K562 (cell line): Measurements from ENCODE around the gene PCNX3. TPM values are rescaled to one million over a fixed set of nuclear protein-coding genes. Genes with fewer than 3 reads are reported as not detected.
A peak's percentile ranks its signal among the peaks of the same experiment; 100 is the strongest.

Source experiments
- ADNP ChIP-seq: fragments of 200-800 bp; sonication (Bioruptor generic); IDR thresholded peaks from 2 replicates; pipeline ENCODE4 v1.6.1; 2016; ENCODE audit warnings: missing genetic modification characterization, missing compliant biosample characterization
- CBX5 ChIP-seq: IDR thresholded peaks from 2 replicates; pipeline ENCODE4 v1.6.1; 2014; ENCODE audit warnings: low read depth, borderline replicate concordance
- FOXK2 ChIP-seq, 2 experiments: fragments of 450-650 bp; IDR thresholded peaks in 1 of 2; conservative IDR thresholded peaks in 1 of 2; 2 replicates each; pipeline ENCODE4 v1.6.1; 2016; ENCODE audit warnings: low read depth in 2 of 2, mild to moderate bottlenecking in 1 of 2
- HCFC1 ChIP-seq: IDR thresholded peaks from 2 replicates; pipeline ENCODE4 v1.6.1; 2012; ENCODE audit warnings: low read depth, low read length, improper control_type of control experiment
- MEIS2 ChIP-seq: fragments of 450-650 bp; IDR thresholded peaks from 2 replicates; pipeline ENCODE4 v1.6.1; 2014; ENCODE audit warnings: mild to moderate bottlenecking; ENCODE audit not compliant: partially characterized antibody
- POLR2B ChIP-seq: fragments of 450-650 bp; IDR thresholded peaks from 2 replicates; pipeline ENCODE4 v1.6.1; 2018; ENCODE audit warnings: low read depth; ENCODE audit not compliant: partially characterized antibody
- POLR3A ChIP-seq: IDR thresholded peaks from 2 replicates; pipeline ENCODE4 v1.6.1; 2011; ENCODE audit warnings: borderline replicate concordance, mild to moderate bottlenecking, moderate library complexity; ENCODE audit not compliant: insufficient read length, insufficient read depth; ENCODE audit errors: extremely low read depth
- SMARCB1 ChIP-seq: IDR thresholded peaks from 2 replicates; pipeline ENCODE4 v1.6.1; 2011; ENCODE audit warnings: improper control_type of control experiment, low read depth; ENCODE audit not compliant: insufficient read length
- SMC3 ChIP-seq: conservative IDR thresholded peaks from 2 replicates; pipeline ENCODE4 v1.6.1; 2011; ENCODE audit warnings: low read depth, low read length, improper control_type of control experiment; ENCODE audit not compliant: insufficient read depth
- STAG1 ChIP-seq: sonication (generic); formaldehyde crosslinking; IDR thresholded peaks from 2 replicates; pipeline ENCODE4 v1.5.0; 2020; ENCODE audit warnings: missing genetic modification reagents, borderline replicate concordance
- TGIF2 ChIP-seq: sonication (generic); formaldehyde crosslinking; IDR thresholded peaks from 2 replicates; pipeline ENCODE4 v1.8.1; 2022; ENCODE audit warnings: mild to moderate bottlenecking, missing genetic modification reagents, moderate library complexity
- ZBTB11 ChIP-seq, 3 experiments: fragments of 200-800 bp in 1 of 3; fragments of 250-450 bp in 1 of 3; fragments of 450-650 bp in 1 of 3; sonication (Bioruptor Pico) in 1 of 3; sonication (Bioruptor generic) in 1 of 3; formaldehyde crosslinking in 1 of 3; IDR thresholded peaks; 2 replicates each; pipeline versions ENCODE4 v1.6.1 to v1.8.0; 2016 to 2022; ENCODE audit warnings: mild to moderate bottlenecking in 2 of 3, missing genetic modification characterization in 2 of 3, missing compliant biosample characterization in 1 of 3, moderate library complexity in 1 of 3
- ZBTB5 ChIP-seq: fragments of 450-650 bp; IDR thresholded peaks from 2 replicates; pipeline ENCODE4 v1.6.1; 2017; ENCODE audit warnings: antibody characterized with exemption
- ZNF655 ChIP-seq: fragments of 250-450 bp; sonication (Bioruptor Pico); IDR thresholded peaks from 2 replicates; pipeline ENCODE4 v1.5.0; 2021
- ZNF740 ChIP-seq, 3 experiments: fragments of 200-800 bp in 1 of 3; sonication (Bioruptor generic) in 1 of 3; sonication (generic) in 1 of 3; formaldehyde crosslinking in 1 of 3; IDR thresholded peaks; 2 replicates each; pipeline versions ENCODE4 v1.6.1 to v1.8.0; 2016 to 2022; ENCODE audit warnings: mild to moderate bottlenecking in 2 of 3, missing compliant biosample characterization in 2 of 3, missing genetic modification characterization in 2 of 3, missing genetic modification reagents in 1 of 3
- ZNF764 ChIP-seq: fragments of 250-450 bp; sonication (Bioruptor Pico); IDR thresholded peaks from 2 replicates; pipeline ENCODE4 v1.4.0; 2020; ENCODE audit warnings: low read depth, mild to moderate bottlenecking, moderate library complexity
- polyA plus RNA-seq, 8 experiments: library from polyadenylated mRNA; depleted of rRNA in 4 of 8; stranded (reverse) in 5 of 8; unstranded in 3 of 8; fragments of >200 nt; fragmentation: Nextera tagmentation in 2 of 8; fragmentation: Illumina TruSeq in 1 of 8; extraction: Ambion mirVana in 2 of 8; extraction: Trizol in 1 of 8; gene quantifications; 2 replicates each; pipeline versions ENCODE4 v1.2.1 to v1.2.3, GENCODE V29; 2011 to 2014; ENCODE audit warnings: inconsistent platforms in 1 of 8, missing spikeins in 1 of 8
- total RNA-seq, 7 experiments: library from RNA; depleted of rRNA in 6 of 7; stranded (reverse); fragments of >200 nt in 6 of 7; fragmentation: Illumina TruSeq in 2 of 7; extraction: Trizol in 2 of 7; gene quantifications; 2 replicates each; pipeline versions ENCODE4 v1.2.1 to v1.2.3, GENCODE V29; 2011 to 2021; ENCODE audit warnings: low replicate concordance in 1 of 7

Gene PCNX3
- total and polyA plus RNA-seq, 9 of the 15 experiments (the other 6 are each of a cell fraction or from before 2014, with no cell fraction given), result 0.11 to 47.8 (median 12.8) TPM

GRCh38 chr11:65651589-65652510 is 36.3 kb downstream of the PCNX3 start (continued):
- no peak for TF ChIP-seq ZBTB5
- TF ChIP-seq SMC3, result no peak
- no peak for TF ChIP-seq ZNF655
- no peak for TF ChIP-seq POLR3A
- peak; percentile 94 for TF ChIP-seq MEIS2
- no peak for TF ChIP-seq CBX5
- no peak for TF ChIP-seq ZNF740 (CRISPR knock-in tag; IDR thresholded peaks at IDR 0.05)
- TF ChIP-seq ZNF740 (tag; IDR thresholded peaks at IDR 0.05), result no peak
- no peak for TF ChIP-seq ADNP (tag)
- no peak for TF ChIP-seq TGIF2 (CRISPR knock-in tag)
- no peak for TF ChIP-seq STAG1
- TF ChIP-seq HCFC1, result no peak
- no peak for TF ChIP-seq ZBTB11 (CRISPR knock-in tag; IDR thresholded peaks at IDR 0.05)
- no peak for TF ChIP-seq POLR2B
- no peak for TF ChIP-seq SMARCB1
- TF ChIP-seq FOXK2 (conservative IDR thresholded peaks at IDR 0.05 in 1 of 2, IDR thresholded peaks at IDR 0.05 in 1 of 2; ENCODE audit: low read depth in 2 of 2), result no peak
- no peak for TF ChIP-seq ZNF764
